Activated T-helper 1 cell treated with anti-CD3 and anti-CD28 coated beads, Interleukin-12 subunit alpha, Interleukin-12 subunit beta, Interleukin-2, Interleukin-4 antibody, amounts not matched to agents 30 ng/mL and 10 ng/mL and 1 ng/mL, durations not matched to agents 14 hours and 24 hours and 36 hours (primary cell): ENCODE data around the gene PRPS1. TPM values are rescaled to one million over a fixed set of nuclear protein-coding genes. Genes with fewer than 3 reads are reported as not detected.
"Not testable (repeated sequence)": the region's sequence is repeated elsewhere in the genome, so short reads cannot be mapped to it uniquely, and the experiment has no call there.

ENCODE experiments used
- DNase-seq: peaks from one replicate; pipeline ENCODE4 v3.0.0; 2021; ENCODE audit warnings: low spot score
- H3K27ac Mint-ChIP-seq: one replicate; pipeline ENCODE4 v1.8.0; 2021; ENCODE audit warnings: mild to moderate bottlenecking, mixed read lengths
- H3K27me3 Mint-ChIP-seq: one replicate; pipeline ENCODE4 v1.8.0; 2022; ENCODE audit warnings: mild to moderate bottlenecking, moderate library complexity, mixed read lengths; ENCODE audit not compliant: insufficient read depth
- H3K36me3 Mint-ChIP-seq: one replicate; pipeline ENCODE4 v1.8.0; 2021; ENCODE audit warnings: low read depth, mixed read lengths
- H3K4me1 Mint-ChIP-seq: one replicate; pipeline ENCODE4 v1.8.0; 2021; ENCODE audit warnings: low read depth, mixed read lengths
- H3K4me3 Mint-ChIP-seq: one replicate; pipeline ENCODE4 v1.8.0; 2021; ENCODE audit warnings: mild to moderate bottlenecking, moderate library complexity, mixed read lengths
- H3K9me3 Mint-ChIP-seq: one replicate; pipeline ENCODE4 v1.8.0; 2021; ENCODE audit warnings: mixed read lengths
- intact Hi-C: fragments of 100-400 bp; cut with micrococcal nuclease; formaldehyde crosslinking; loops from one replicate; pipeline ENCODE4 v1.15.1; 2024
- total RNA-seq: library from RNA; stranded (reverse); gene quantifications from 2 replicates; pipeline ENCODE4 v1.2.3, GENCODE V29; 2022

The PRPS1 gene
- total RNA-seq, 1 donor from 2014 or later = 97.9 TPM

DNA sequence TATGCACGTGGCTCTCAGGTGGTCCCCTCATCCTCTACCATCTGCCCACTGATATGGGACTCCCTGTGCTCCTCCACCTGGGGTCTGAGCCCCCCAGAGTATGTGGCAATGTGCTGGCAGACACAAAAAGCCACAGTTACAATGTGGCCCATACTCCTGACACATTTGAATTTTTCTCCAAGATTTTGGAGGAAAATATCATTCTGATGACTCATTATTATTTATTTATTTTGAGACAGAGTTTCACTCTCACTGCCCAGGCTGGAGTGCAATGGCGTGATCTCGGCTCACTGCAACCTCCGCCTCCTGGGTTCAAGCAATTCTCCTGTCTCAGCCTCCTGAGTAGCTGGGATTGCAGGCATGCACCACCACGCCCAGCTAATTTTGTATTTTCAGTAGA, 19.2 kb upstream of the PRPS1 start:
- H3K27ac Mint-ChIP-seq, H3K36me3 Mint-ChIP-seq, H3K27me3 Mint-ChIP-seq, H3K9me3 Mint-ChIP-seq, H3K4me3 Mint-ChIP-seq, DNase-seq, H3K4me1 Mint-ChIP-seq, intact Hi-C loops: not testable (repeated sequence)

DNA sequence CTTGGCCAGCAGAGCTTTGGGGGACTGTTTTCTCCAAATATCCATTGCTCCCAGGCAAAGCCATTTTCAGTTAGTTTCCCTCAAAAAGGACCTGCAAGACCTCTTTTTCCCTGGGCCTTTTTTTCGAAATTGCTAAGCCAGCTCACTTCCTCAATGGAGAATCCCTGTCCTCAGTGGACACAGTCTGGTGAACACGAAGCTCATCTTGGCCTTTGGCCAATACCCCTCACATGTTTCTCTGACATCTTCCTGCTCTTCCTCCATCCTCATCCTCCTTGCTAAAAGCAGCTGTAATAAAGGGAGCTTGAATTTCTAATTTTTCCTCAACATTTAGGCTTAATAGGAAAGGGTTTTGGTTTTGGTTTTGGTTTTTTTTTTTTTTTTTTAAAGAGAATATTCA, 17.6 kb upstream of the PRPS1 start:
- no peak for DNase-seq
- intact Hi-C loops = no loop called here
- Mint-ChIP-seq H3K9me3 (no peaks in the 10 kb centered on the region), H3K36me3 (no peaks in the 10 kb centered on the region), H3K4me1 (no peaks in the 10 kb centered on the region), H3K27ac (no peak overlapping the region), H3K27me3 (no peaks in the 10 kb centered on the region), H3K4me3 (no peak overlapping the region)

DNA sequence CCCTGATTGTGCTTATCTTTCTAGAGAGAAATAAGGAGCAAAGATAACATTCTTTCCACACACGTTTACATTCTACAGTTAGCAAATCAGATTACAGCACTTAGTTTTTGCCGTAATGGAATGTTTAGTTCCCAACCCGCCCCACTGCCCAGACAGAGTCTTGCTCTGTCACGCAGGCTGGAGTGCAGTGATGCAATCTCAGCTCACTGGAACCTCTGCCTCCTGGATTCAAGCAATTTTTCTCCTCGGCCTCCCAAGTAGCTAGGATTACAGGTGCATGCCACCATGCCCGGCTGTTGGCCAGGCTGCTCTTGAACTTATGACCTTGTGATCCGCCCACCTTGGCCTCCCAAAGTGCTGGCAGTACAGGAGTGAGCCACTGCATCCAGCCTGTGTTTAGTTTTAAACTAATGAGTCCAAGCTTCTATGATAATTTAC, 8.4 kb upstream of the PRPS1 start:
- intact Hi-C loops = loop anchor here (10.0 kb wide), 1 partner anchor 625 kb away; no protein-coding TSS in a partner anchor
- Mint-ChIP-seq H3K27me3 (no peaks in the 10 kb centered on the region), H3K36me3 (no peaks in the 10 kb centered on the region), H3K9me3 (no peaks in the 10 kb centered on the region), H3K27ac (no peak overlapping the region), H3K4me1 (no peaks in the 10 kb centered on the region), H3K4me3 (no peak overlapping the region)
- no peak for DNase-seq

DNA sequence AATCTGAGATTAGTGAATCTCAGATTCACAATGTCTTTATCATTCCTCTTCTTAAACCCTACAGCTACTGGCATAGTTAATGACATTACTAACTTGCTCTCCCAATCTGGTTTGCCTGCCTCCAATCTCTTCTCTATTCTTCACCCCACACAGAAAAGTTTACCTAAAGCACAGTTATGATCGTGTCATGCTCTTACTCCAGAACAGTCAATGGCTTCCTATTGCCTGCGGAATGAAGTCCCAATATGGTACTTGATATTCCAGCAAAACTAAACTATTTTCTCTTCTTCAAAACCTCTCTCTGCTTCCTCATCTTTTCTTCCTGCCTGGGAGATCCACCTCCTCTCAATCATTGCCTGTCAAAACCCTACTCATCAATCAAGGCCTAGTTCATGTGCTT, 3.4 kb upstream of the PRPS1 start:
- intact Hi-C loops = loop anchor here (5.0 to 10.0 kb wide), 4 partner anchors 508 to 1143 kb away; partner anchors contain the start of genes RADX and RBM41
- no peak for DNase-seq
- no peaks in the 10 kb centered on the region for H3K36me3 Mint-ChIP-seq
- H3K4me1 Mint-ChIP-seq = peaks cover 11% of the 10 kb centered on the region
- H3K4me3 Mint-ChIP-seq = no peak overlapping the region
- no peaks in the 10 kb centered on the region for H3K9me3 Mint-ChIP-seq
- H3K27ac Mint-ChIP-seq = no peak overlapping the region
- H3K27me3 Mint-ChIP-seq = no peaks in the 10 kb centered on the region

DNA sequence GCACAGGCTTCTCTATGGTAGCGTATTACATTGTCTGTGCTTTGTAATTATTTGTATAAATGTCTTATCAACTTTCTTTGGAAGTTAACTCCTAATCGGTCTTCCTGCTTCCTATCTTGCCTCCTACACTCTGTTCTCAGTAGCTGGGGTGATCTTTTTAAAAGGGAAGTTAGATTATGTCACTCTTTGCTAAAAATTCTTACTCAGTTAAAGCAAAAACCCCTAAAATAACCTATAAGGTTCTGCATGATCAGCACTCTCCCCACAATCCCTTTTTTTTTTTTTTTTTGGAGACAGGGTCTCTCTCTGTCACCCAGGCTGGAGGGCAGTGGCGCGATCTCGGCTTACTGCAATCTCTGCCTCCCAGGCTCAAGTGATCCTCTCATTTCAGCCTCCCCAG, 2.6 kb upstream of the PRPS1 start:
- Mint-ChIP-seq H3K4me1 (peaks cover 20% of the 10 kb centered on the region), H3K27me3 (no peaks in the 10 kb centered on the region), H3K36me3 (no peaks in the 10 kb centered on the region), H3K4me3 (no peak overlapping the region), H3K27ac (no peak overlapping the region), H3K9me3 (no peaks in the 10 kb centered on the region)
- intact Hi-C loops = loop anchor here (5.0 to 10.0 kb wide), 4 partner anchors 508 to 1143 kb away; partner anchors contain the start of genes RADX and RBM41
- no peak for DNase-seq

DNA sequence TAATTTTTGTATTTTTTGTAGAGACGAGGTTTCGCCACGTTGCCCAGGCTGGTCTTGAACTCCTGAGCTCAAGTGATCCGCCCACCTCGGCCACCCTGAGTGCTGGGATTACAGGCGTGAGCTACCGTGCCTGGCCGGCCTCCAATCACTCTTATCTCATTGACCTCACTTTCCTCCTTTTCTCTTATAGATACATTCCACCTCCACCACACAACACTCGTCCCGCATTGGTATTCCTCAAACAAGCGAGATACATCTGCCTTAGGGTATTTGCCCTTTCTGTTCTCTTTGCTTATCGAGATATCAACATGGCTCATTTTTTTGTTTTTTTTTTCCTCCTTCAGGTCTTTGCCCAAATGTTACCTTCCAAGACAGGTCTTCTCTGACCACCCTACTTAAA, 1.8 kb upstream of the PRPS1 start:
- Mint-ChIP-seq H3K4me1 (peaks cover 22% of the 10 kb centered on the region), H3K4me3 (no peak overlapping the region), H3K27me3 (no peaks in the 10 kb centered on the region), H3K27ac (peak overlapping the region; percentile 15), H3K9me3 (no peaks in the 10 kb centered on the region), H3K36me3 (no peaks in the 10 kb centered on the region)
- intact Hi-C loops = loop anchor here (5.0 to 10.0 kb wide), 4 partner anchors 509 to 1144 kb away; partner anchors contain the start of genes RADX and RBM41
- DNase-seq = no peak

DNA sequence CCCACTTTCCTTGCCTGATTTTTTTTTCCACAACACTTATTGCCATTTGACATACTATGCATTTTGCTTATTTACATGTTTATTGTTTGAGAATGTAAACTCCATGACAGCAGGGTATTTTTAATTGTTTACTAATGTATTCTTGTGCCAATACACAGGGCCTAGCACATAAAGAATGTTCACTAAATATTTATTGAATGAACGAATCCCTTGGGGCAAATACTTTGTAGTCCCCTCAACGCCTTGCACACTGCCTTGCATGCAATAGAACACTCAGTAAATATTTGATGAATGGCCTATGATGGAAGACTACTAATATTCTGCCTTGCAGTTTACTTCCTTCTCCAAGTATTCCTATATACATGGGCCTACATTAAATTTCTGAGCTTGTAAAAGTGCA, 1.4 kb upstream of the PRPS1 start:
- H3K4me1 Mint-ChIP-seq = peaks cover 22% of the 10 kb centered on the region
- no peaks in the 10 kb centered on the region for H3K36me3 Mint-ChIP-seq
- peak overlapping the region; percentile 15 for H3K27ac Mint-ChIP-seq
- H3K9me3 Mint-ChIP-seq = no peaks in the 10 kb centered on the region
- no peak overlapping the region for H3K4me3 Mint-ChIP-seq
- intact Hi-C loops = loop anchor here (5.0 to 10.0 kb wide), 4 partner anchors 510 to 1145 kb away; partner anchors contain the start of genes RADX and RBM41
- DNase-seq = no peak
- H3K27me3 Mint-ChIP-seq = no peaks in the 10 kb centered on the region

DNA sequence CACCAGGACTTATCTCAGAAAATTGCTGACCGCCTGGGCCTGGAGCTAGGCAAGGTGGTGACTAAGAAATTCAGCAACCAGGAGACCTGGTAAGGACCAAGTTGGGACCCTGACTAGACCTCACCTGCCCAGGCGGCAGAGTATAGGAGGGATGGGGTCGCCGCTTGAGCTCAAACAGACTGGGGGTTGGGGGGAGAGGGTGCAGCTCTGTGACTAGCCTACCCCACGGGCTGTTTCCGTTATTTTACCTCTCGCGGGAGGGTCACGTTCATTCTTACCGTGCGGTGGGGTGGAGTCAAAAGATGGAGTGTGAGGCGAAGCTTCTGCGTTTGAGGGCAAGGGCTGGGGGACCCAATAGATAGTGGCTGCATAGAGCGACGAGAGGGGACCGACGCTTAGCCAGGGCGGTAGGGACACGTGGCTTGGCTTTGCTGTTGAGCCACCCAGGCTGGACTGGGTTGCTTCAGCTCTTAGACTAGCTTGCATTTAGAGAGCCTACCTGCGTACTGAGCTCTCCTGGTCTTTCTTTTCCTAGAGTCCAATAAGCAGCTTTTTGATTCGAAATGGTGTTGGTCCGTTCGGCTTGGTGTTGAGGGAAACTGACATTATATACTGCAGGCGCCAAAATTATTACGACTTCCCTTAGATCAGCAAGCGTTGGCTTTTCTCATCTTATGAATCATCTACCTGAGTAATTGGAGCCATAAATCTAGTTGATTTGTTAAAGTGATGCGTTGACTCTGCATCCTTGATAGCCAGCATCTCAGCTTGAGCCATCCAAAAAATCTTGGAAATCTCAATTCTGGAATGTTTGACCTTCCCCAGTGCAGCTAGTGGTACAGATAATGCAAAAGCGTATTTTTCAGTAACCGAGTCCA, 591 bp downstream of the PRPS1 start:
- Mint-ChIP-seq H3K36me3 (peaks cover 3% of the 10 kb centered on the region), H3K4me3 (peak overlapping the region; percentile 96), H3K27ac (peak overlapping the region; percentile 93), H3K27me3 (no peaks in the 10 kb centered on the region), H3K4me1 (peaks cover 30% of the 10 kb centered on the region), H3K9me3 (no peaks in the 10 kb centered on the region)
- DNase-seq = peak; percentile 47
- intact Hi-C loops = loop anchor here (1.0 to 10.0 kb wide), 9 partner anchors 26 to 1147 kb away; partner anchors contain the start of genes ATG4A, NCBP2L, PSMD10 and RADX

DNA sequence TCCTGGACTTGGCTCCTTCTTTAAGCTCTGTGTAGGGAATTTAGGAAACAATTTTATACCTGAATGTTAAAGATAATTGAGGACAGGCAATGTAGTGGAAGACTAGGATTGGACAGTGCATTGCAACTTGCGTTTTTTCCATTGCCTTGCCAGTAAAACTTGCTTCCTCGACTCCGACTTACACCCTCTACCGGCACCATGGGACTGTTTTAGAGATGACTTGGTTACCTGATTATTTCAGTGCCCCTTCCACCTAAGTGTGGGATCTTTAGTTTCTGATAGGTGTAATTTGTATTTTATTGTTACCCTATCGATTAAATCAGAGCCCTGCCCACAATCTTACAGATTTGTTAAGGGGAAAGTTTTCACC, 1.2 kb downstream of the PRPS1 start:
- no peaks in the 10 kb centered on the region for H3K9me3 Mint-ChIP-seq
- peaks cover 3% of the 10 kb centered on the region for H3K36me3 Mint-ChIP-seq
- peaks cover 30% of the 10 kb centered on the region for H3K4me1 Mint-ChIP-seq
- intact Hi-C loops = loop anchor here (1.0 to 10.0 kb wide), 5 partner anchors 148 to 1147 kb away; partner anchors contain the start of genes NCBP2L, RADX and RBM41
- no peaks in the 10 kb centered on the region for H3K27me3 Mint-ChIP-seq
- H3K27ac Mint-ChIP-seq = peak overlapping the region; percentile 93
- no peak for DNase-seq
- H3K4me3 Mint-ChIP-seq = peak overlapping the region; percentile 96

DNA sequence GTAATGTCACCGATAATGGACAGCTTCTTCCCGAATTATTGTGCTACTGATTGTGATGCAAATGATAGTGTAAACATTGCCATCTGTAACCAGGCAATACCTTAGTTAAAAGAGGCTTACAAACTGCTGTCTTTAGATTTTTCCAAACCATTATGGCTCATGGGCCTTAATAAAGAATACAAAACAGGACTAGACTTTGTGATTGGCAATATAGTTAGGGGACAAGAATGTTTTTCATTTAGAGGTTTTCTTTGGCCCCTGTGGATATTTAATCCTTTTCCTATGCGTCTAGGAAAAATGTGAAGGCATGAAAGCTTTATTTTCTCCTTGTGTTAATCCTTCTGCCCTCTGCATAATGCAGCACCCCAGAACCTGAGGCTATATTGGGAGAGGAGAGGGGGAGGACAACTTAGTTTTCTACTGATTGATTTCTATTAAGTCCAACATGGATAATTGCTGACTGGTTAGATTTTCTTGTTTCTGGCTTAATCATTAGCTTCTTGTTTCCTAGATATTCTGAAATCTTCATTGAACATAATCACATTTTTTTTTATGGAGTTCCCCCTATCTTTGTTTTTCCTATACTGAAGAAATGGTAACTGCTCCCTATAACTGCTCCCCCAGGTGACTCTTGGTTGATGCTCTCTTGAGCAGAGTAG, 1.9 kb downstream of the PRPS1 start:
- Mint-ChIP-seq H3K36me3 (peaks cover 3% of the 10 kb centered on the region), H3K4me1 (peaks cover 30% of the 10 kb centered on the region), H3K27me3 (no peaks in the 10 kb centered on the region), H3K27ac (no peak overlapping the region), H3K9me3 (no peaks in the 10 kb centered on the region), H3K4me3 (peak overlapping the region; percentile 96)
- DNase-seq = no peak
- intact Hi-C loops = loop anchor here (5.0 kb wide), 1 partner anchor 93 kb away; no protein-coding TSS in a partner anchor

DNA sequence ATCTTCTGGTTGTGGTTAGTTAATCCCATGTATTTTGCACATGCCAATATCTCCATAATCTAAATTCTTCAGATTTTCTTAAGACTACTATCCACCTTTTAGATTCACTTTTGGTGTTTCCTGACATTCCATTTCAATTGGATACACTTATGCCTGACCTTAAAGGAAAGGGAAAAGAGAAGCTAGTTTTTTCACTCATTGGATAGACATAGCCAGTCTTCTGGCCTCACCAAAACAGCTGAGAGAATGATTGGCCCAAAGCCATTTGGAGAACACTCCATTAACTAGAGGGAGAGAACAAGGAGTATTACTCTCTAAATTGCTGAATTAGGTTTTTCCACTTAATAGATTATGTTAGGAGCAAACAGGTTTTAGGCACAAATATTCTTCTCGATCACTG, 4.0 kb downstream of the PRPS1 start:
- DNase-seq = no peak
- peaks cover 3% of the 10 kb centered on the region for H3K36me3 Mint-ChIP-seq
- H3K27ac Mint-ChIP-seq = no peak overlapping the region
- no peaks in the 10 kb centered on the region for H3K9me3 Mint-ChIP-seq
- no peak overlapping the region for H3K4me3 Mint-ChIP-seq
- peaks cover 30% of the 10 kb centered on the region for H3K4me1 Mint-ChIP-seq
- H3K27me3 Mint-ChIP-seq = no peaks in the 10 kb centered on the region
- intact Hi-C loops = loop anchor here (5.0 kb wide), 1 partner anchor 95 kb away; no protein-coding TSS in a partner anchor

DNA sequence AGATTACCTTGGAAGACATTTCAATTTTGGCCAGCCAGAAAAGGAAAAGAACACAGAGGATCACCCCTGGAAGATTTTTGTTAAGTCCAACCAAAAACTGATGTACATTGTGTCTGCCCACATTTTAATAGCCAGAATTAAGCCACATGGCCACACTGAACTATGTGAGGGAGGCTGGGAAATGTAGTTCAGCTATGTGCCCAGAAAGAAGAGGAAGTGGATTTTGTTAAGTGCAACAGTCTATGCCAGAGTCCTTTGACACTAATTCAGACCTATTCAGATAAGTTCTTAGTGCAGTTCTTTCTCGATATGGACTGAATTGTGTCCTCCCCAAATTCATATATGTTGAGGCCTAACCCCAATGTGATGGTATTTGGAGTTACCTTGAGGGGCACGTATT, 18.4 kb downstream of the PRPS1 start:
- Mint-ChIP-seq H3K9me3 (no peaks in the 10 kb centered on the region), H3K36me3 (peaks cover 26% of the 10 kb centered on the region), H3K27ac (no peak overlapping the region), H3K4me1 (no peaks in the 10 kb centered on the region), H3K4me3 (no peak overlapping the region), H3K27me3 (no peaks in the 10 kb centered on the region)
- no peak for DNase-seq
- intact Hi-C loops = no loop called here

DNA sequence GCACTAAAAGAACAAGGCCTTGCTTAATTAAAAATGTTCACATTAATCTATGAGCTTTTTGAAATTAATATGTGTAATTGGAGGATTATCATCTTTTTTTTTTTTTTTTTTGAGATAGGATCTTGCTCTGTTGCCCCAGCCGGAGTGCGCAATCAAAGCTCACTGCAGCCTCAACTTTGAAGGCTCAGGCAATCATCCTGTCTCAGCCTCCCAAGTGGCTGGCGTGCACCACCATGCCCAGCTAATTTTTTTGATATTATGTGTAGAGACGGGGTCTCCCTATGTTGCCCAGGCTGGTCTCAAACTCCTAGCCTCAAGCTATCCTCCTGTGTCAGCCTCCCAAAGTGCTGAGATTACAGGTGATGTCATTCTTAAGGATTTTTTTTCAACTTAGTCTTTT, 20.0 kb downstream of the PRPS1 start:
- peaks cover 22% of the 10 kb centered on the region for H3K36me3 Mint-ChIP-seq
- intact Hi-C loops = no loop called here

More for the DNA sequence above, 20.0 kb downstream of the PRPS1 start:
- H3K4me3 Mint-ChIP-seq = no peak overlapping the region
- no peak for DNase-seq
- H3K4me1 Mint-ChIP-seq = no peaks in the 10 kb centered on the region
- H3K27ac Mint-ChIP-seq = no peak overlapping the region
- H3K27me3 Mint-ChIP-seq = no peaks in the 10 kb centered on the region
- H3K9me3 Mint-ChIP-seq = no peaks in the 10 kb centered on the region
